Nephron progenitor cell (in vitro differentiated cells): ENCODE data around the gene MUS81.

ENCODE experiments used
- DNase-seq: peaks from one replicate; pipeline ENCODE4 v3.0.0; 2021
- H3K27ac Mint-ChIP-seq: 2 replicates; pipeline ENCODE4 v1.8.0; 2021; ENCODE audit warnings: mild to moderate bottlenecking, moderate library complexity, mixed read lengths
- H3K27me3 Mint-ChIP-seq: 2 replicates; pipeline ENCODE4 v1.8.0; 2021; ENCODE audit warnings: mild to moderate bottlenecking, low read depth, mixed read lengths; ENCODE audit not compliant: poor library complexity
- H3K36me3 Mint-ChIP-seq: 2 replicates; pipeline ENCODE4 v1.8.0; 2021; ENCODE audit warnings: low read depth, mixed read lengths
- H3K4me1 Mint-ChIP-seq: 2 replicates; pipeline ENCODE4 v1.8.0; 2021; ENCODE audit warnings: mixed read lengths
- H3K4me3 Mint-ChIP-seq: 2 replicates; pipeline ENCODE4 v1.8.0; 2021; ENCODE audit warnings: mild to moderate bottlenecking, moderate library complexity, mixed read lengths
- H3K9me3 Mint-ChIP-seq: 2 replicates; pipeline ENCODE4 v1.8.0; 2021; ENCODE audit warnings: mild to moderate bottlenecking, moderate library complexity, mixed read lengths
- CTCF ChIP-seq: fragments of 200-600 bp; sonication (generic); IDR thresholded peaks from 2 replicates; pipeline ENCODE4 v1.5.0; 2021; ENCODE audit warnings: antibody characterized with exemption

MUS81 gene

DNA sequence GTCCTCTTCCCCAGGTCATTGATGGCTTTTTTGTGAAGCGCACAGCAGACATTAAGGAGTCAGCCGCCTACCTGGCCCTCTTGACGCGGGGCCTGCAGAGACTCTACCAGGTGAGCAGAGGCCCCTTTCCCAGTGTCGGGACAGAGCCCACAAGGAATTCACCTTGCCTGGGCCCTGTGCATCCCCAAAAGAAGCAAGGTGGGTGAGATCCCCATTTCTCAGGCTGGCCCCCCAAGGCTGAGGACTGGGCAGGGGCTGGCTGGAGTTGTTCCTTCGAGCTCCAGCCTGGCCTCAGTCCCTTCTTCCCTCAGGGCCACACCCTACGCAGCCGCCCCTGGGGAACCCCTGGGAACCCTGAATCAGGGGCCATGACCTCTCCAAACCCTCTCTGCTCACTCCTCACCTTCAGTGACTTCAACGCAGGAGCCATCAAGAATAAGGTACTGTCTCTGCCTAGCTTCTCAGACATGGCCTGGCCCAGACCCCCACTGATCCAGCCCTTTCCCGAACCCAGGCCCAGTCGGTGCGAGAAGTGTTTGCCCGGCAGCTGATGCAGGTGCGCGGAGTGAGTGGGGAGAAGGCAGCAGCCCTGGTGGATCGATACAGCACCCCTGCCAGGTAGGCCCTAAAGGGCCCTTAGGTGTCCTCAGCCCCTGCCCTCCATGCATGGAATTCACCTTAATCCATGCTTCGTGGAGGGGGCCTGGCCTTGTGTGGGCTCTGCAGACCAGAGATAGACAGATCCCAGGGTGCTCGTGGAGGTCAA is 4.7 kb downstream of the MUS81 start:
- Mint-ChIP-seq H3K27ac (peak overlapping the region; percentile 67), H3K4me1 (peaks cover 36% of the 10 kb centered on the region), H3K36me3 (peaks cover 13% of the 10 kb centered on the region), H3K27me3 (peaks cover 6% of the 10 kb centered on the region), H3K4me3 (no peak overlapping the region), H3K9me3 (no peaks in the 10 kb centered on the region)
- no peak for TF ChIP-seq CTCF
- DNase-seq = no peak

- Mint-ChIP-seq H3K27ac (peak overlapping the region; percentile 67), H3K27me3 (peaks cover 6% of the 10 kb centered on the region), H3K36me3 (peaks cover 13% of the 10 kb centered on the region), H3K4me1 (peaks cover 40% of the 10 kb centered on the region), H3K9me3 (no peaks in the 10 kb centered on the region), H3K4me3 (no peak overlapping the region)
- TF ChIP-seq CTCF = no peak
- no peak for DNase-seq
Observed at GRCh38 chr11:65865550-65866172, 5.4 kb downstream of the MUS81 start.

DNA sequence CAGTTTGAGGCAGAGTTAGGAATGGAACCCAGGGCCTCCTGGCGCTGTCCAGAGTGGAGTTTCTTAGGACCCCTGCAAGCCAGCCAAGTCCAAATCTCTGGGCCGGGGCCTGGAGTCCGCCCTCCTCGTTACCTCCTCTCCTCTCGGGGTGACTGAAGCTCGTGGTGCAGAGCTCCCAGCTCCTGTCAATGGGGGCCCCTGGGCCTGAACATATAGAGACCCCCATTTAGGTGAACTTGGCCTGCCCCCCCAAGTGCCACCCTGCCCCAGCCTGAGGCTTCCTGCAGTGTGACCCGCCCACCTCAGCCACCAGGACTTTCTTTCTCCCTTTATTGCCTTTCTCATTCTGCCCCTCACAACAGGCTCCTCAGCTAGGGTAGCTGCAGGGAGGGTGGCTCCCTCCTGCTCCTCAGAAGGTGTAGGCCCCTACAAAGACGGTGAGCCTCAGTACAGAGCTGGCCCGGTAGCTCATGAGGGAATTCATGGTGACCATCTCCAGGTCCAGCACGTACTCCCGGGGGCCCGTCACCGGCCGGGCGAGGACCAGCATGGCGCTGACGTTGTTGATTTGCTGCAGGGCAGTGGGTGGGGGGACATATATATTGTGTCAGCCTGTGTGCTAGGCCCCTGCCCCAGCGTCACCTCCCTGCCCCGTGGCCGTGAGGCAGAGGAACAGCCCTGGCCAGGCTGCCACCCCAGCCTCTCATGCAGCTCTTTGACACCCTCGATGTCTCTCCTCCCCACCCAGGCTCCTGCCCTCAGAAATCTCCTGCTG is 6.5 kb downstream of the MUS81 start:
- peaks cover 6% of the 10 kb centered on the region for H3K27me3 Mint-ChIP-seq
- DNase-seq = no peak
- no peak overlapping the region for H3K4me3 Mint-ChIP-seq
- no peaks in the 10 kb centered on the region for H3K9me3 Mint-ChIP-seq
- TF ChIP-seq CTCF = no peak
- peak overlapping the region; percentile 83 for H3K27ac Mint-ChIP-seq
- H3K36me3 Mint-ChIP-seq = peaks cover 13% of the 10 kb centered on the region
- peaks cover 43% of the 10 kb centered on the region for H3K4me1 Mint-ChIP-seq

- peaks cover 43% of the 10 kb centered on the region for H3K4me1 Mint-ChIP-seq
- peak; percentile 61 for DNase-seq
- TF ChIP-seq CTCF = no peak
- no peaks in the 10 kb centered on the region for H3K9me3 Mint-ChIP-seq
- peaks cover 12% of the 10 kb centered on the region for H3K36me3 Mint-ChIP-seq
- H3K27ac Mint-ChIP-seq = peak overlapping the region; percentile 54
- peak overlapping the region; percentile 72 for H3K4me3 Mint-ChIP-seq
- peaks cover 6% of the 10 kb centered on the region for H3K27me3 Mint-ChIP-seq
Observed at GRCh38 chr11:65867284-65868071, 7.2 kb downstream of the MUS81 start.

DNA sequence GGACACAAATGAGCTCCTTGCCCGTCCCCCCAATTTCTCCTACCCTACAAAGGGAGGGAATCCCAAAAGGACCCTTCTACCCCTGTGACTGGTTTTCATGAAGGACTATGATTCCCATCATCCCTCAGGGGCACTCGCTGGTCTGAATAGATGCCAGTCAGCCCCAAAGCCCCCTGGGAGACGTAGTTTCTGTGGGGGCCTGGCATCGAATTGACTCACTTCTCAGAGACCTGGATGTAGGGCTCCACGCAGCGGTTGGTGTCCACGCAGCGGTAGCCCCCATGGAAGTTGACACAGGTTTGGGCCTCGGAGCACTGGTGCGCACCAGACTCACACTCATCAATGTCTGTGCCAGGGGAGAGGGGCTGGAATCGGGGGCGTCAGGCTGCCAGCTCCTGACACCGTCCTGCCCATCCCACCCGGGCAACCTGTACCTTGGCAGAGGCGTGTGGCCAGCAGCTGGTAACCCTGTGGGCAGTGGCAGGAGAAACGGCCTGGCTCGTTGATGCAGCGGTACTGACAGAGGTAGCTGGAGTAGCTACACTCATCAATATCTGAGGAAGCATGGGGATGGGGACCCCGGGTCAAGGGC is 7.9 kb downstream of the MUS81 start:
- Mint-ChIP-seq H3K36me3 (peaks cover 7% of the 10 kb centered on the region), H3K27me3 (peaks cover 6% of the 10 kb centered on the region), H3K4me3 (peak overlapping the region; percentile 72), H3K27ac (no peak overlapping the region), H3K4me1 (peaks cover 44% of the 10 kb centered on the region), H3K9me3 (no peaks in the 10 kb centered on the region)
- no peak for TF ChIP-seq CTCF
- no peak for DNase-seq
